ENCODE data around the gene IL10RB.

Gene IL10RB

GRCh38 chr21:33332143-33332542 lies 66.0 kb downstream of the IL10RB start:
- DNase-seq (ENCODE audit: low spot score): no peak

DNA sequence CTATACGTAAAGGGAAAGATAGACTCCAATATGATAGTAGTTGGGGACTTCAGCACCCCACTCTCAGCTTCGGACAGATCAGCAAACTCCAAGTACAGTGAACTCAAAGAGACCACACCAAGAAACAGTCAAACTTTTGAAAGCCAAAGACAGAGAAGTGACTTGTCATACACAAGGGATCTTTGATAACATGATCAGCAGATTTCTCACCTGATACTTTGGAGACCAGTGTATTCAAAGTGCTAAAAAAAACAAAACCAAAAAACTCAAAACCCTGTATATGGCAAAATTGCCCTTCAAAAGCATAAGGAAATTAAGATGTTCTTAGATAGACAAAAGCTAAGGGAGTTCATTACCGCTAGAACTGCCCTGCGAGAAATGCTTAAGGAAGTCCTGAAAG lies 68.0 kb downstream of the IL10RB start:
- no peak for DNase-seq (ENCODE audit: low spot score)

- DNase-seq (ENCODE audit: low spot score): no peak
Observed at GRCh38 chr21:33334824-33335223, 68.7 kb downstream of the IL10RB start.

DNA sequence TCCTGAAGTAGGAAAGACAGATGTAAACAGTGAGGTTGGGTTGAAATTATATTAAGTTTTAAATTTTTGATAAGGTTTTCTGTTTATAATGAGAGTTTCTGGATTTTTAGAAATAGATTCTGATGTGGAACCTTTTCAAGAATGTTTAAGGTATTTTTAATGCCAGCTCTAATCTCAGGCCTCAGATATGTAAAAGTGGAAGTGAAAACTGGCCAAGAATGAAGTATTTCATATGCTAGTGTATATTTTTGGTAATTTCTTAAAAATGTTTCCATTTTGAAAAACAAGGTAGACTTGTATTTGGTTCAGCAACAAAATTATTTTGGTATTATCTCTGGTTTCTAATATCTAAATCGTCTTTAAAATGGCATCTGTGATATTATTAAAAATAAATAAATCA lies 73.0 kb downstream of the IL10RB start:
- DNase-seq (ENCODE audit: low spot score): no peak

GRCh38 chr21:33339918-33340317 lies 73.8 kb downstream of the IL10RB start:
- DNase-seq (ENCODE audit: low spot score): no peak

- no peak for DNase-seq (ENCODE audit: low spot score)
Observed at GRCh38 chr21:33345751-33346238, 79.6 kb downstream of the IL10RB start.

All from Ammon's horn (tissue), 1 donor.